Measurements from ENCODE around the gene DARS1. TPM values are rescaled to one million over a fixed set of nuclear protein-coding genes. Genes with fewer than 3 reads are reported as not detected.

Gene DARS1
- total and polyA plus RNA-seq, 2 donors (not counting 1 experiment from before 2014, with no cell fraction given), result 36.7 to 88.3 TPM

- Histone ChIP-seq H3K27ac (ENCODE audit: low read length in 2 of 2) (no peak overlapping the region), H3K4me2 (replicated peaks; ENCODE audit: low read depth, low read length, poor library complexity, severe bottlenecking) (no peak overlapping the region), H3K4me3 (ENCODE audit: control extremely low read depth in 1 of 5, extremely low read depth in 1 of 5, insufficient read depth in 1 of 5, low read depth in 2 of 5, low read length in 4 of 5) (no peak overlapping the region), H3K79me2 (ENCODE audit: control insufficient read depth, insufficient read depth, low read length) (no peaks in the 10 kb centered on the region), H3K27me3 (replicated peaks in 1 of 4; ENCODE audit: control extremely low read depth in 1 of 4, control insufficient read depth in 3 of 4, insufficient read depth in 4 of 4, low read length in 3 of 4) (no peaks in the 10 kb centered on the region), H3K9me3 (ENCODE audit: control extremely low read depth in 1 of 3, control insufficient read depth in 2 of 3, insufficient read depth in 1 of 3, low read length in 2 of 3) (no peaks in the 10 kb centered on the region), H3K9ac (ENCODE audit: low read length) (no peak overlapping the region), H3K36me3 (replicated peaks in 1 of 2; ENCODE audit: control extremely low read depth in 1 of 2, control insufficient read depth in 1 of 2, extremely low read depth in 1 of 2, insufficient read depth in 2 of 2, low read length in 1 of 2) (peaks cover 0 to 16% of the 10 kb centered on the region in 2 experiments), H2AFZ (ENCODE audit: insufficient read depth, low read depth, low read length, poor library complexity, severe bottlenecking) (no peak overlapping the region), H3K4me1 (ENCODE audit: control insufficient read depth in 2 of 2, insufficient read depth in 2 of 2, low read length in 2 of 2) (no peaks in the 10 kb centered on the region), H4K20me1 (ENCODE audit: control insufficient read depth, insufficient read depth, low read length, poor library complexity, severe bottlenecking) (peaks cover 4% of the 10 kb centered on the region)
- ChIA-PET CTCF (interaction anchor here (1.3 to 1.7 kb wide), 3 partner anchors 12 to 458 kb away, joined by 4 to 7 read pairs (median 6); no protein-coding TSS in a partner anchor), POLR2A (no interaction called here)
- ATAC-seq (ENCODE audit: low read depth) (no peak), DNase-seq (no peak)
- 83% methylated on average over 1 of the region's 2 CpGs for whole genome bisulfite sequencing (ENCODE audit: insufficient coverage)
- intact Hi-C loops (cut with micrococcal nuclease), result no loop called here
- H3K9me3 Mint-ChIP-seq (ENCODE audit: insufficient read depth), result no peaks in the 10 kb centered on the region
- no peaks in the 10 kb centered on the region for H3K4me1 Mint-ChIP-seq
- TF ChIP-seq CTCF (IDR thresholded peaks at IDR 0.05) (no peak), EZH2 (IDR thresholded peaks at IDR 0.05; ENCODE audit: borderline replicate concordance, insufficient read depth, low read depth, low read length, poor library complexity, severe bottlenecking) (no peak)
- no peak overlapping the region for H3K4me3 Mint-ChIP-seq
- H3K27me3 Mint-ChIP-seq, result no peaks in the 10 kb centered on the region
- no peak overlapping the region for H3K27ac Mint-ChIP-seq
Measured at GRCh38 chr2:135925571-135925970, 59.9 kb downstream of the DARS1 start.

GRCh38 chr2:135916207-135916606 is 69.2 kb downstream of the DARS1 start:
- WGBS (ENCODE audit: insufficient coverage), result 72% methylated on average over 2 of the region's 3 CpGs
- no peak overlapping the region for H3K4me3 Mint-ChIP-seq

More at GRCh38 chr2:135916207-135916606, 69.2 kb downstream of the DARS1 start:
- POLR2A ChIA-PET, result interaction anchor here (0.6 to 1.7 kb wide), 2 partner anchors 200 to 322 kb away, joined by 3 to 4 read pairs; no protein-coding TSS in a partner anchor
- Mint-ChIP-seq H3K4me1 (peaks cover 10% of the 10 kb centered on the region), H3K27me3 (no peaks in the 10 kb centered on the region), H3K27ac (no peak overlapping the region), H3K9me3 (ENCODE audit: insufficient read depth) (no peaks in the 10 kb centered on the region)
- Histone ChIP-seq H3K27ac (ENCODE audit: low read length in 2 of 2) (no peak overlapping the region), H3K9ac (ENCODE audit: low read length) (no peak overlapping the region), H3K4me2 (replicated peaks; ENCODE audit: low read depth, low read length, poor library complexity, severe bottlenecking) (no peak overlapping the region), H3K4me1 (ENCODE audit: control insufficient read depth in 2 of 2, insufficient read depth in 2 of 2, low read length in 2 of 2) (no peaks in the 10 kb centered on the region), H3K4me3 (ENCODE audit: control extremely low read depth in 1 of 5, extremely low read depth in 1 of 5, insufficient read depth in 1 of 5, low read depth in 2 of 5, low read length in 4 of 5) (no peak overlapping the region), H3K27me3 (replicated peaks in 1 of 4; ENCODE audit: control extremely low read depth in 1 of 4, control insufficient read depth in 3 of 4, insufficient read depth in 4 of 4, low read length in 3 of 4) (no peaks in the 10 kb centered on the region), H3K79me2 (ENCODE audit: control insufficient read depth, insufficient read depth, low read length) (no peaks in the 10 kb centered on the region), H3K36me3 (replicated peaks in 1 of 2; ENCODE audit: control extremely low read depth in 1 of 2, control insufficient read depth in 1 of 2, extremely low read depth in 1 of 2, insufficient read depth in 2 of 2, low read length in 1 of 2) (peaks cover 3 to 19% of the 10 kb centered on the region in 2 experiments), H3K9me3 (ENCODE audit: control extremely low read depth in 1 of 3, control insufficient read depth in 2 of 3, insufficient read depth in 1 of 3, low read length in 2 of 3) (no peaks in the 10 kb centered on the region), H2AFZ (ENCODE audit: insufficient read depth, low read depth, low read length, poor library complexity, severe bottlenecking) (no peak overlapping the region), H4K20me1 (ENCODE audit: control insufficient read depth, insufficient read depth, low read length, poor library complexity, severe bottlenecking) (no peaks in the 10 kb centered on the region)
- TF ChIP-seq CTCF (IDR thresholded peaks at IDR 0.05) (peak; percentile 80), EZH2 (IDR thresholded peaks at IDR 0.05; ENCODE audit: borderline replicate concordance, insufficient read depth, low read depth, low read length, poor library complexity, severe bottlenecking) (no peak)
- intact Hi-C loops (cut with micrococcal nuclease), result loop anchor here (1.0 to 5.0 kb wide), 8 partner anchors 39 to 468 kb away; partner anchors contain the start of gene MCM6
- ATAC-seq (ENCODE audit: low read depth) (peak; percentile 47), DNase-seq (peak; percentile 76)
- CTCF ChIA-PET, result interaction anchor here (0.6 to 7.4 kb wide), 4 partner anchors 12 to 467 kb away, joined by 3 to 453 read pairs (median 6); no protein-coding TSS in a partner anchor

Measured in B cell (primary cell).